ENCODE data around the gene RTF1.

DNA sequence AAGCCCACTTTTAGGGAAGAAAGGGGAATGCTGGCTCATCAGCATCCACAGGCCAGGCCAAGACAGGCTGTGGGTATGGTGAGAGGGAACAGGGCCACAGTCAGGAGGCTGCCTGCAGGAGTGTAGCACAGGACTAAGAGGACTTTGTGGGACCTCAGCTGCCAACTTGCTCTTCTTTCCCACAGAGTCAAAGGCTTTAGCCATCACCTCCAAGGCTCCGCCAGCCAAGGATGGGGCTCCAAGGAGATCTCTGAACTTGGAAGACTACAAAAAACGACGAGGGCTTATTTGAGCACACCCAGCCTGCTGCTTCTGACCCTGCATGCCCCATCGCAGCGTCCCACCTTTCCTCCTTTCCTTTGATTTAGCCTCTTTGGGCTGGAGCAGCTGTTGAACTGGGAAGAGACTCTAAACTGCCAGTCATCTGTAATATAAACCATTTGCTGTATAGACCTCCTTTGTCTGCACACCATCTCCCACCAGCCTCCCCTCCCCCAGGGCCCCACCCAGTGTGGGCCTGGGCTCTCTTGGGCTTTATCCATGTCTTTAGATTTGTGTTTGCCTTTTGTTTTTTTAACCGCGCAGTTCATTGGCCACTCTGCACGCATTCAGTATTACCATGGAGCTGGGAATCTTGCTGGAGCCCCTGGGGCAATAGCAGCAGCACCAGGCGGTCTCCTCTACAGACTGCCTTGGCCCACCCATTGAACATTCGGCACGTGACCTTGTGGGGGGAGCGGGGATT, 63.7 kb downstream of the RTF1 start:
- TF ChIP-seq POLR2AphosphoS5 (IDR thresholded peaks at IDR 0.05; ENCODE audit: low read depth, low read length), result no peak
- no peak for TF ChIP-seq POLR2A (IDR thresholded peaks at IDR 0.05; ENCODE audit: low read depth, low read length)

Measured in GM12892 (cell line).